HCT116 (cell line): ENCODE measurements around the gene COX10.

Experiments used
- CEBPB ChIP-seq: IDR thresholded peaks from 2 replicates; pipeline ENCODE4 v1.6.1; 2012; ENCODE audit warnings: low read depth
- EGR1 ChIP-seq: IDR thresholded peaks from 2 replicates; pipeline ENCODE4 v1.6.1; 2012; ENCODE audit warnings: low read depth
- POLR2A ChIP-seq: IDR thresholded peaks from 2 replicates; pipeline ENCODE4 v1.7.0; 2011; ENCODE audit warnings: borderline replicate concordance; ENCODE audit not compliant: insufficient read depth, insufficient read length; ENCODE audit errors: extremely low read depth
- POLR2AphosphoS5 ChIP-seq: IDR thresholded peaks from 2 replicates; pipeline ENCODE4 v1.6.1; 2011; ENCODE audit warnings: mild to moderate bottlenecking, low read depth, low read length, moderate library complexity
- SRF ChIP-seq: IDR thresholded peaks from 2 replicates; pipeline ENCODE4 v1.6.1; 2012; ENCODE audit warnings: low read depth

DNA sequence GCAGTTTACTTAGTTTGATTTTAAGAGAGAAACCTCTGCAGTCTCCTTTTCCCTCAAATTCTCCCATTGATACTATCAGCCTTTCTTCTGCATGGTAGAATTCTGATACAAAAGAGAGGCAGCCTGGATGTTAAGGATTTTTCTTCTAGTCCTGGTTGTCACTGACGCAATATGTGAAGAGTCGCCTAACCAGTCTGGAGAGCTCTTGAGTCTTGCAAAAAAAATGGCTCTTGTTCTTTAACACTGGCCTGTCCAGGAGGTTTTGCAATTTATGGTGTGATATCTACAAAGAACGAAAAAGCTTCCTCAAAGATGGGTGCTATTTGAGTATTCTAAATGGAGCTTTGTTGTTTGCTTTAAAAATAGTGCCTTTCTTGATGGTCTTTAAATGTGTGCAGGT is 28.9 kb downstream of the COX10 start:
- TF ChIP-seq POLR2AphosphoS5 (no peak), EGR1 (no peak), CEBPB (no peak), POLR2A (no peak), SRF (no peak)
